Hepatocyte (in vitro differentiated cells): ENCODE data around the gene SLIT1.

ENCODE experiments used
- EZH2 ChIP-seq: fragments of 200-600 bp; sonication (generic); IDR thresholded peaks from 2 replicates; pipeline ENCODE4 v1.6.1; 2016; ENCODE audit warnings: antibody characterized with exemption, mild to moderate bottlenecking, borderline replicate concordance
- EZH2phosphoT487 ChIP-seq: fragments of 200-600 bp; sonication (generic); IDR thresholded peaks from one replicate; pipeline ENCODE4 v1.6.1; 2018; ENCODE audit warnings: antibody characterized with exemption, mild to moderate bottlenecking, low read depth, moderate library complexity; ENCODE audit not compliant: unreplicated experiment, severe bottlenecking
- TF ChIP-seq, protein P1 (sequence below): fragments of 200-600 bp; sonication (generic); IDR thresholded peaks from 2 replicates; pipeline ENCODE4 v1.5.1; 2016; ENCODE audit warnings: antibody characterized with exemption, mild to moderate bottlenecking; ENCODE audit not compliant: poor library complexity

GRCh38 chr10:97069026-97069425, 116.7 kb downstream of the SLIT1 start:
- TF ChIP-seq, protein P1, sequence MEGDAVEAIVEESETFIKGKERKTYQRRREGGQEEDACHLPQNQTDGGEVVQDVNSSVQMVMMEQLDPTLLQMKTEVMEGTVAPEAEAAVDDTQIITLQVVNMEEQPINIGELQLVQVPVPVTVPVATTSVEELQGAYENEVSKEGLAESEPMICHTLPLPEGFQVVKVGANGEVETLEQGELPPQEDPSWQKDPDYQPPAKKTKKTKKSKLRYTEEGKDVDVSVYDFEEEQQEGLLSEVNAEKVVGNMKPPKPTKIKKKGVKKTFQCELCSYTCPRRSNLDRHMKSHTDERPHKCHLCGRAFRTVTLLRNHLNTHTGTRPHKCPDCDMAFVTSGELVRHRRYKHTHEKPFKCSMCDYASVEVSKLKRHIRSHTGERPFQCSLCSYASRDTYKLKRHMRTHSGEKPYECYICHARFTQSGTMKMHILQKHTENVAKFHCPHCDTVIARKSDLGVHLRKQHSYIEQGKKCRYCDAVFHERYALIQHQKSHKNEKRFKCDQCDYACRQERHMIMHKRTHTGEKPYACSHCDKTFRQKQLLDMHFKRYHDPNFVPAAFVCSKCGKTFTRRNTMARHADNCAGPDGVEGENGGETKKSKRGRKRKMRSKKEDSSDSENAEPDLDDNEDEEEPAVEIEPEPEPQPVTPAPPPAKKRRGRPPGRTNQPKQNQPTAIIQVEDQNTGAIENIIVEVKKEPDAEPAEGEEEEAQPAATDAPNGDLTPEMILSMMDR: no peak
- no peak for TF ChIP-seq EZH2
- TF ChIP-seq EZH2phosphoT487: no peak
